Measurements from ENCODE around the gene RPL37A.

DNA sequence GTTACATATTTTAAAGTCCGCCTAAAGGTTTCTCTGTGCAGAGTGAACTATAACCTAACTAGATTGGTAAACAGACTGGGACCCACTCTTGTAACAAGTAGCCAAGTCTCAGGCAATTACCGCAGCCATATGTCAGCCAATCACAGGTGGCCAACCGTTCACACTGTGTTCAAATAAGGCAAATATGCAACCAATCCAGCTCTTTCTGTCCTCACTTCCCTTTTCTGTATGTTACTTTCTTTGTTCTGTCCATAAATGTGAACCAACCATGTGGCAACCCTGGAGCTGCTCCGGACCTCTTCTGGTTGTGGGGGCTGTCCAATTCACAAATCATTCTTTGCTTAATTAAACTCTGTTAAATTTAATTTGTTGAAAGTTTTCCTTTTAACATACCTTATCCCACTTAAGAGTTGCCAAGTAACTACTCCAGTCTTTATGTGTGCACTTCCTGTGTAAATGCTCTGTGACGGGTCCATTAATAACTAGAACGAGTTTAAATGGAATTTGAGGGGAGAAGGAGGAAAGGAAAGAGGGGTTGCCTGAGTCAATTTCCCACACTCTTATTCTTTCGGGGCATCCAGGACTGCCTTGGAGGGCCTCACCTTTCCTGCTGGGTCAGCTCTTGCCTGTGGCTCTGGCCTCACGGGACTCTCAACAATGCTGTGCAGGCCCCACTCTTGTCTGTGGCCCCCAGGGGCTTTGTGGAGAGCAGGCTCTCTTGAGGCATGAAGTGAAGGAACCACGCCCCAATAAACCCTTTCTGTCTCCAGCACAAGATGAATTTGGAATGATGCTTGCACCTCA, 6.6 kb upstream of the RPL37A start:
- TF ChIP-seq, protein P1, sequence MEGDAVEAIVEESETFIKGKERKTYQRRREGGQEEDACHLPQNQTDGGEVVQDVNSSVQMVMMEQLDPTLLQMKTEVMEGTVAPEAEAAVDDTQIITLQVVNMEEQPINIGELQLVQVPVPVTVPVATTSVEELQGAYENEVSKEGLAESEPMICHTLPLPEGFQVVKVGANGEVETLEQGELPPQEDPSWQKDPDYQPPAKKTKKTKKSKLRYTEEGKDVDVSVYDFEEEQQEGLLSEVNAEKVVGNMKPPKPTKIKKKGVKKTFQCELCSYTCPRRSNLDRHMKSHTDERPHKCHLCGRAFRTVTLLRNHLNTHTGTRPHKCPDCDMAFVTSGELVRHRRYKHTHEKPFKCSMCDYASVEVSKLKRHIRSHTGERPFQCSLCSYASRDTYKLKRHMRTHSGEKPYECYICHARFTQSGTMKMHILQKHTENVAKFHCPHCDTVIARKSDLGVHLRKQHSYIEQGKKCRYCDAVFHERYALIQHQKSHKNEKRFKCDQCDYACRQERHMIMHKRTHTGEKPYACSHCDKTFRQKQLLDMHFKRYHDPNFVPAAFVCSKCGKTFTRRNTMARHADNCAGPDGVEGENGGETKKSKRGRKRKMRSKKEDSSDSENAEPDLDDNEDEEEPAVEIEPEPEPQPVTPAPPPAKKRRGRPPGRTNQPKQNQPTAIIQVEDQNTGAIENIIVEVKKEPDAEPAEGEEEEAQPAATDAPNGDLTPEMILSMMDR (IDR thresholded peaks at IDR 0.05): no peak
- TF ChIP-seq POLR2A (IDR thresholded peaks at IDR 0.05): no peak

Data from esophagus squamous epithelium (tissue), 4 donors.